ENCODE results near the gene HOXB1. TPM values are rescaled to one million over a fixed set of nuclear protein-coding genes. Genes with fewer than 3 reads are reported as not detected.

HOXB1 gene
- total and polyA plus RNA-seq, 2 of the 8 experiments (the other 6 are each of a cell fraction or from before 2014, with no cell fraction given), result not detected

DNA sequence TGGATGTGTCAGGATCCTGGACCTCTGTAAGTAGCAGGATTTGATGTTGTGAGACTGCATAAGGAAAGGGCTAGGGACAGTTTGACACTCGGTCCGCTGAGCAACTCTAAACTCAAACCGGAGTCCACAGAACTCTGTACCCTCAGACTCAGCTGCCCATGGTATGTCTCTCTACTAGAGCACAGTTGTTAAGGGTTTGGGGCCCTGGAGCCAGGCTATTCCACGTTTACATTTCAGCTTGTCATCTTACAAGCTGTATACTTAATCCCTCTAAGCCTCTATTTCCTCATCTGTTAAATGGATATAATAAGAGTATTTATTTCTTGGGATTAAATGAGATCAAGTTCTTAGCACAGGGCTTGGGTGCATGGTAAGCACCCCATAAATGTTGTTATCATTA lies 27.9 kb downstream of the HOXB1 start:
- no peaks in the 10 kb centered on the region for H3K9me3 ChIP-seq (ENCODE audit: insufficient read depth in 2 of 2, low read depth in 1 of 2, low read length in 1 of 2)
- no peaks in the 10 kb centered on the region for H3K36me3 ChIP-seq (ENCODE audit: control insufficient read depth in 2 of 4, insufficient read depth in 4 of 4, low read length in 3 of 4)
- H3K4ac ChIP-seq (replicated peaks; ENCODE audit: insufficient read length, low read depth, low read length), result no peak overlapping the region
- DNase-seq (ENCODE audit: low read depth in 1 of 2, low spot score in 2 of 2), result no peak
- no peak overlapping the region for H3K23ac ChIP-seq (ENCODE audit: insufficient read length)
- no peak overlapping the region for H3K18ac ChIP-seq (ENCODE audit: extremely low read depth, low read length)
- peaks cover 0 to 4% (median 2%) of the 10 kb centered on the region in 4 experiments; a peak in 4 of 7 replicates for H3K4me1 ChIP-seq (replicated peaks in 1 of 4; ENCODE audit: control insufficient read depth in 3 of 4, insufficient read depth in 4 of 4, low read length in 3 of 4)
- H2AFZ ChIP-seq (ENCODE audit: low read length), result no peak overlapping the region
- H3K79me2 ChIP-seq (ENCODE audit: control insufficient read depth in 1 of 2, insufficient read depth in 2 of 2, low read length in 2 of 2), result no peaks in the 10 kb centered on the region
- H2BK5ac ChIP-seq (ENCODE audit: low read depth, low read length), result no peak overlapping the region
- peaks cover 0 to 17% (median 13%) of the 10 kb centered on the region in 4 experiments; a peak in 5 of 7 replicates for H3K27me3 ChIP-seq (replicated peaks in 1 of 4; ENCODE audit: control insufficient read depth in 3 of 4, extremely low read depth in 1 of 4, insufficient read depth in 3 of 4, low read length in 3 of 4)
- H2AK5ac ChIP-seq (ENCODE audit: low read depth, low read length), result no peak overlapping the region
- no peak overlapping the region for H2BK12ac ChIP-seq (ENCODE audit: low read depth, low read length)
- POLR2A ChIA-PET (ENCODE audit: partially characterized antibody), result no interaction called here
- no peak overlapping the region for H3K4me2 ChIP-seq (ENCODE audit: insufficient read depth in 1 of 2, low read depth in 2 of 2, low read length in 2 of 2)
- no peak overlapping the region for H4K5ac ChIP-seq (ENCODE audit: insufficient read length, low read depth, low read length)
- WGBS, 2 experiments (ENCODE audit: extremely low coverage in 1 of 2, insufficient coverage in 1 of 2, insufficient read length in 1 of 2, insufficient replicate concordance in 2 of 2, low coverage in 1 of 2, low lambda C conversion rate in 2 of 2, missing lambda C conversion rate in 1 of 2), result 93% methylated on average over 4 of the region's 4 CpGs; no CpG with 5 or more reads in 1 of the 2 experiments
- H3K23me2 ChIP-seq (ENCODE audit: low read depth, low read length), result no peaks in the 10 kb centered on the region
- CTCF ChIA-PET (ENCODE audit: partially characterized antibody), result interaction anchor here (1.1 to 5.0 kb wide), 6 partner anchors 11 to 84 kb away, joined by 4 to 34 read pairs (median 7); partner anchors contain the start of gene HOXB1
- no peak overlapping the region for H2BK120ac ChIP-seq (replicated peaks; ENCODE audit: low read depth, low read length)
- no peak overlapping the region for H2BK20ac ChIP-seq (ENCODE audit: low read length)
- no peak for FAIRE-seq
- no peak overlapping the region for H3K27ac ChIP-seq (ENCODE audit: low read depth, low read length)
- H3K14ac ChIP-seq (ENCODE audit: insufficient read length), result no peak overlapping the region
- no peaks in the 10 kb centered on the region for H4K20me1 ChIP-seq (replicated peaks in 1 of 2; ENCODE audit: control insufficient read depth in 1 of 2, insufficient read depth in 2 of 2, low read length in 2 of 2)
- no peak overlapping the region for H4K91ac ChIP-seq (replicated peaks; ENCODE audit: insufficient read length, low read length)
- H2BK15ac ChIP-seq (ENCODE audit: low read length), result no peak overlapping the region
- H3K4me3 ChIP-seq (ENCODE audit: extremely low read depth in 1 of 4, insufficient read depth in 2 of 4, low read depth in 3 of 4, low read length in 4 of 4), result no peak overlapping the region
- H3K79me1 ChIP-seq (ENCODE audit: low read depth, low read length), result no peaks in the 10 kb centered on the region
- no peak overlapping the region for H3K9ac ChIP-seq (replicated peaks in 1 of 4; ENCODE audit: extremely low read depth in 1 of 4, low read depth in 3 of 4, low read length in 3 of 4)
- H4K8ac ChIP-seq (ENCODE audit: extremely low read depth, insufficient read depth, low read length), result no peak overlapping the region
- H3K56ac ChIP-seq (replicated peaks; ENCODE audit: insufficient read length, low read depth, low read length), result no peak overlapping the region
- TF ChIP-seq JUN (IDR thresholded peaks at IDR 0.05; ENCODE audit: low read depth, low read length), result no peak
